Measurements from ENCODE around the gene LRFN2.

Gene LRFN2

GRCh38 chr6:40568062-40568708, 19.0 kb downstream of the LRFN2 start:
- H3K9me3 ChIP-seq (ENCODE audit: control insufficient read depth, insufficient read depth, low read length) = no peaks in the 10 kb centered on the region
- H3K4me1 ChIP-seq (ENCODE audit: control insufficient read depth, insufficient read depth, low read length) = no peaks in the 10 kb centered on the region; the same call in 1 of the 2 replicates
- no peak overlapping the region for H3K4me3 ChIP-seq (ENCODE audit: low read depth, low read length)
- no peak overlapping the region for H3K27ac ChIP-seq (ENCODE audit: low read depth, low read length)
- no peaks in the 10 kb centered on the region for H3K27me3 ChIP-seq (ENCODE audit: control insufficient read depth, insufficient read depth, low read length)
- no peak overlapping the region for H3K9ac ChIP-seq (ENCODE audit: low read depth, low read length)
- H3K36me3 ChIP-seq (ENCODE audit: control insufficient read depth, insufficient read depth, low read length) = no peaks in the 10 kb centered on the region

- Histone ChIP-seq H3K27me3 (ENCODE audit: control insufficient read depth, insufficient read depth, low read length) (no peaks in the 10 kb centered on the region), H3K4me1 (ENCODE audit: control insufficient read depth, insufficient read depth, low read length) (peaks cover 6% of the 10 kb centered on the region; the same call in 1 of the 2 replicates), H3K36me3 (ENCODE audit: control insufficient read depth, insufficient read depth, low read length) (no peaks in the 10 kb centered on the region), H3K27ac (ENCODE audit: low read depth, low read length) (no peak overlapping the region), H3K9me3 (ENCODE audit: control insufficient read depth, insufficient read depth, low read length) (no peaks in the 10 kb centered on the region), H3K4me3 (ENCODE audit: low read depth, low read length) (no peak overlapping the region), H3K9ac (ENCODE audit: low read depth, low read length) (no peak overlapping the region)
Observed at GRCh38 chr6:40563111-40563510, 24.1 kb downstream of the LRFN2 start.

GRCh38 chr6:40559056-40559455, 28.1 kb downstream of the LRFN2 start:
- H3K36me3 ChIP-seq (ENCODE audit: control insufficient read depth, insufficient read depth, low read length) = no peaks in the 10 kb centered on the region
- no peaks in the 10 kb centered on the region for H3K27me3 ChIP-seq (ENCODE audit: control insufficient read depth, insufficient read depth, low read length)
- peaks cover 19% of the 10 kb centered on the region; the same call in 1 of the 2 replicates for H3K4me1 ChIP-seq (ENCODE audit: control insufficient read depth, insufficient read depth, low read length)
- H3K27ac ChIP-seq (ENCODE audit: low read depth, low read length) = no peak overlapping the region
- no peak overlapping the region for H3K4me3 ChIP-seq (ENCODE audit: low read depth, low read length)
- no peaks in the 10 kb centered on the region for H3K9me3 ChIP-seq (ENCODE audit: control insufficient read depth, insufficient read depth, low read length)
- no peak overlapping the region for H3K9ac ChIP-seq (ENCODE audit: low read depth, low read length)

- H3K27me3 ChIP-seq (ENCODE audit: control insufficient read depth, insufficient read depth, low read length) = no peaks in the 10 kb centered on the region
- no peak overlapping the region for H3K27ac ChIP-seq (ENCODE audit: low read depth, low read length)
- no peaks in the 10 kb centered on the region for H3K9me3 ChIP-seq (ENCODE audit: control insufficient read depth, insufficient read depth, low read length)
- no peak overlapping the region for H3K9ac ChIP-seq (ENCODE audit: low read depth, low read length)
- peaks cover 19% of the 10 kb centered on the region; the same call in 1 of the 2 replicates for H3K4me1 ChIP-seq (ENCODE audit: control insufficient read depth, insufficient read depth, low read length)
- H3K4me3 ChIP-seq (ENCODE audit: low read depth, low read length) = no peak overlapping the region
- no peaks in the 10 kb centered on the region for H3K36me3 ChIP-seq (ENCODE audit: control insufficient read depth, insufficient read depth, low read length)
Observed at GRCh38 chr6:40558102-40558501, 29.1 kb downstream of the LRFN2 start.

- no peak overlapping the region for H3K27ac ChIP-seq (ENCODE audit: low read depth, low read length)
- no peaks in the 10 kb centered on the region for H3K9me3 ChIP-seq (ENCODE audit: control insufficient read depth, insufficient read depth, low read length)
- H3K36me3 ChIP-seq (ENCODE audit: control insufficient read depth, insufficient read depth, low read length) = no peaks in the 10 kb centered on the region
- no peaks in the 10 kb centered on the region for H3K27me3 ChIP-seq (ENCODE audit: control insufficient read depth, insufficient read depth, low read length)
- H3K4me3 ChIP-seq (ENCODE audit: low read depth, low read length) = no peak overlapping the region
- H3K9ac ChIP-seq (ENCODE audit: low read depth, low read length) = no peak overlapping the region
- peaks cover 16% of the 10 kb centered on the region; the same call in 1 of the 2 replicates for H3K4me1 ChIP-seq (ENCODE audit: control insufficient read depth, insufficient read depth, low read length)
Observed at GRCh38 chr6:40556881-40557280, 30.3 kb downstream of the LRFN2 start.

- H3K4me3 ChIP-seq (ENCODE audit: low read depth, low read length) = no peak overlapping the region
- no peaks in the 10 kb centered on the region for H3K9me3 ChIP-seq (ENCODE audit: control insufficient read depth, insufficient read depth, low read length)
- H3K27ac ChIP-seq (ENCODE audit: low read depth, low read length) = no peak overlapping the region
- H3K9ac ChIP-seq (ENCODE audit: low read depth, low read length) = no peak overlapping the region
- H3K36me3 ChIP-seq (ENCODE audit: control insufficient read depth, insufficient read depth, low read length) = no peaks in the 10 kb centered on the region
- no peaks in the 10 kb centered on the region for H3K27me3 ChIP-seq (ENCODE audit: control insufficient read depth, insufficient read depth, low read length)
- H3K4me1 ChIP-seq (ENCODE audit: control insufficient read depth, insufficient read depth, low read length) = peaks cover 20% of the 10 kb centered on the region; the same call in 1 of the 2 replicates
Observed at GRCh38 chr6:40556023-40556422, 31.1 kb downstream of the LRFN2 start.

GRCh38 chr6:40555092-40555491, 32.1 kb downstream of the LRFN2 start:
- Histone ChIP-seq H3K36me3 (ENCODE audit: control insufficient read depth, insufficient read depth, low read length) (no peaks in the 10 kb centered on the region), H3K27me3 (ENCODE audit: control insufficient read depth, insufficient read depth, low read length) (no peaks in the 10 kb centered on the region), H3K9ac (ENCODE audit: low read depth, low read length) (no peak overlapping the region), H3K4me3 (ENCODE audit: low read depth, low read length) (no peak overlapping the region), H3K4me1 (ENCODE audit: control insufficient read depth, insufficient read depth, low read length) (peaks cover 20% of the 10 kb centered on the region; the same call in 1 of the 2 replicates), H3K27ac (ENCODE audit: low read depth, low read length) (no peak overlapping the region), H3K9me3 (ENCODE audit: control insufficient read depth, insufficient read depth, low read length) (no peaks in the 10 kb centered on the region)

GRCh38 chr6:40552941-40553340, 34.2 kb downstream of the LRFN2 start:
- Histone ChIP-seq H3K4me3 (ENCODE audit: low read depth, low read length) (no peak overlapping the region), H3K27me3 (ENCODE audit: control insufficient read depth, insufficient read depth, low read length) (no peaks in the 10 kb centered on the region), H3K9ac (ENCODE audit: low read depth, low read length) (no peak overlapping the region), H3K4me1 (ENCODE audit: control insufficient read depth, insufficient read depth, low read length) (peaks cover 20% of the 10 kb centered on the region; the same call in 1 of the 2 replicates), H3K27ac (ENCODE audit: low read depth, low read length) (no peak overlapping the region), H3K36me3 (ENCODE audit: control insufficient read depth, insufficient read depth, low read length) (no peaks in the 10 kb centered on the region), H3K9me3 (ENCODE audit: control insufficient read depth, insufficient read depth, low read length) (no peaks in the 10 kb centered on the region)

GRCh38 chr6:40551966-40552505, 35.1 kb downstream of the LRFN2 start:
- no peaks in the 10 kb centered on the region for H3K9me3 ChIP-seq (ENCODE audit: control insufficient read depth, insufficient read depth, low read length)
- no peak overlapping the region for H3K27ac ChIP-seq (ENCODE audit: low read depth, low read length)
- H3K36me3 ChIP-seq (ENCODE audit: control insufficient read depth, insufficient read depth, low read length) = no peaks in the 10 kb centered on the region
- H3K27me3 ChIP-seq (ENCODE audit: control insufficient read depth, insufficient read depth, low read length) = no peaks in the 10 kb centered on the region
- no peak overlapping the region for H3K9ac ChIP-seq (ENCODE audit: low read depth, low read length)
- H3K4me1 ChIP-seq (ENCODE audit: control insufficient read depth, insufficient read depth, low read length) = peaks cover 20% of the 10 kb centered on the region; the same call in 1 of the 2 replicates
- H3K4me3 ChIP-seq (ENCODE audit: low read depth, low read length) = no peak overlapping the region

- H3K4me3 ChIP-seq (ENCODE audit: low read depth, low read length) = no peak overlapping the region
- H3K36me3 ChIP-seq (ENCODE audit: control insufficient read depth, insufficient read depth, low read length) = no peaks in the 10 kb centered on the region
- no peak overlapping the region for H3K27ac ChIP-seq (ENCODE audit: low read depth, low read length)
- no peak overlapping the region for H3K9ac ChIP-seq (ENCODE audit: low read depth, low read length)
- H3K27me3 ChIP-seq (ENCODE audit: control insufficient read depth, insufficient read depth, low read length) = no peaks in the 10 kb centered on the region
- peaks cover 24% of the 10 kb centered on the region for H3K4me1 ChIP-seq (ENCODE audit: control insufficient read depth, insufficient read depth, low read length)
- H3K9me3 ChIP-seq (ENCODE audit: control insufficient read depth, insufficient read depth, low read length) = no peaks in the 10 kb centered on the region
Observed at GRCh38 chr6:40550202-40551101, 36.7 kb downstream of the LRFN2 start.

- no peaks in the 10 kb centered on the region for H3K27me3 ChIP-seq (ENCODE audit: control insufficient read depth, insufficient read depth, low read length)
- no peak overlapping the region for H3K9ac ChIP-seq (ENCODE audit: low read depth, low read length)
- no peak overlapping the region for H3K27ac ChIP-seq (ENCODE audit: low read depth, low read length)
- H3K9me3 ChIP-seq (ENCODE audit: control insufficient read depth, insufficient read depth, low read length) = no peaks in the 10 kb centered on the region
- H3K4me1 ChIP-seq (ENCODE audit: control insufficient read depth, insufficient read depth, low read length) = peaks cover 27% of the 10 kb centered on the region
- no peak overlapping the region for H3K4me3 ChIP-seq (ENCODE audit: low read depth, low read length)
- H3K36me3 ChIP-seq (ENCODE audit: control insufficient read depth, insufficient read depth, low read length) = no peaks in the 10 kb centered on the region
Observed at GRCh38 chr6:40545954-40546353, 41.2 kb downstream of the LRFN2 start.
